GM19467 (cell line): Measurements from ENCODE around the gene CLSTN1.
"Not testable (repeated sequence)": the region's sequence is repeated elsewhere in the genome, so short reads cannot be mapped to it uniquely, and the experiment has no call there.

Experiments
- ATAC-seq: cut with Tn5 transposase; IDR thresholded peaks from one replicate; pipeline ENCODE4 v1.9.1; 2021; ENCODE audit warnings: mild to moderate bottlenecking, moderate library complexity; ENCODE audit not compliant: unreplicated experiment

Gene CLSTN1

GRCh38 chr1:9717193-9718005 is 106.4 kb downstream of the CLSTN1 start:
- ATAC-seq: no peak

GRCh38 chr1:9716404-9717192 is 107.2 kb downstream of the CLSTN1 start:
- no peak for ATAC-seq

- ATAC-seq: no peak
Observed at GRCh38 chr1:9715536-9716226, 108.1 kb downstream of the CLSTN1 start.

GRCh38 chr1:9714257-9714718 is 109.5 kb downstream of the CLSTN1 start:
- no peak for ATAC-seq

- ATAC-seq: not testable (repeated sequence)
Observed at GRCh38 chr1:9712767-9713166, 111.0 kb downstream of the CLSTN1 start.

- ATAC-seq: no peak
Observed at GRCh38 chr1:9711466-9712020, 112.2 kb downstream of the CLSTN1 start.

- no peak for ATAC-seq
Observed at GRCh38 chr1:9710037-9710436, 113.7 kb downstream of the CLSTN1 start.

- ATAC-seq: no peak
Observed at GRCh38 chr1:9706178-9706577, 117.6 kb downstream of the CLSTN1 start.

- ATAC-seq: no peak
Observed at GRCh38 chr1:9705337-9706093, 118.2 kb downstream of the CLSTN1 start.

- ATAC-seq: no peak
Observed at GRCh38 chr1:9703681-9704080, 120.1 kb downstream of the CLSTN1 start.

- no peak for ATAC-seq
Observed at GRCh38 chr1:9703165-9703509, 120.6 kb downstream of the CLSTN1 start.

GRCh38 chr1:9701665-9702064 is 122.1 kb downstream of the CLSTN1 start:
- no peak for ATAC-seq

GRCh38 chr1:9700340-9700739 is 123.4 kb downstream of the CLSTN1 start:
- ATAC-seq: no peak

GRCh38 chr1:9699361-9699760 is 124.4 kb downstream of the CLSTN1 start:
- ATAC-seq: no peak

- no peak for ATAC-seq
Observed at GRCh38 chr1:9696793-9697192, 127.0 kb downstream of the CLSTN1 start.

- no peak for ATAC-seq
Observed at GRCh38 chr1:9691691-9692090, 132.1 kb downstream of the CLSTN1 start.

GRCh38 chr1:9691108-9691445 is 132.7 kb downstream of the CLSTN1 start:
- ATAC-seq: no peak

- ATAC-seq: no peak
Observed at GRCh38 chr1:9690440-9691107, 133.2 kb downstream of the CLSTN1 start.

GRCh38 chr1:9689971-9690381 is 133.8 kb downstream of the CLSTN1 start:
- ATAC-seq: no peak
